H1 (cell line): Measurements from ENCODE around the gene PRDX3. TPM values are rescaled to one million over a fixed set of nuclear protein-coding genes. Genes with fewer than 3 reads are reported as not detected.

ENCODE experiments used
- CHD1 ChIP-seq: IDR thresholded peaks from 2 replicates; pipeline ENCODE4 v1.6.1; 2012; ENCODE audit warnings: low read depth, low read length, improper control_type of control experiment
- NANOG ChIP-seq: IDR thresholded peaks from 2 replicates; pipeline ENCODE4 v1.6.1; 2011; ENCODE audit warnings: low read length, low read depth, mild to moderate bottlenecking, inconsistent platforms; ENCODE audit not compliant: insufficient read depth, poor library complexity, severe bottlenecking
- PHF8 ChIP-seq: fragments of 200-600 bp; sonication (generic); conservative IDR thresholded peaks from 2 replicates; pipeline ENCODE4 v1.7.1; 2012; ENCODE audit warnings: low read depth, mild to moderate bottlenecking, inconsistent platforms, low read length, moderate library complexity
- polyA plus RNA-seq, 7 experiments: library from polyadenylated mRNA; depleted of rRNA in 3 of 7; stranded (reverse) in 5 of 7; unstranded in 2 of 7; fragments of >200 nt in 5 of 7; fragments of 200-250 nt in 2 of 7; gene quantifications; 1 replicate in 5 of 7; 2 replicates in 1 of 7; 4 replicates in 1 of 7; pipeline versions ENCODE4 v1.2.1 to v1.2.3, GENCODE V29; 2011 to 2013; ENCODE audit warnings: missing spikeins in 2 of 7, mixed read lengths in 2 of 7
- total RNA-seq: library from RNA; stranded (reverse); fragmentation: NEBNext Ultra II Directional; extraction: Animal tissue kit (Norgen Biotek cat#: 25700); gene quantifications from 2 replicates; pipeline ENCODE4 v1.2.1, GENCODE V29; 2021
- TF ChIP-seq, protein P1 (sequence below), 3 experiments: IDR thresholded peaks; 1 replicate in 2 of 3; 2 replicates in 1 of 3; pipeline versions ENCODE4 v1.5.1 to v1.6.1; 2011; ENCODE audit warnings: low read length in 3 of 3, mild to moderate bottlenecking in 3 of 3, inconsistent platforms in 2 of 3, low read depth in 1 of 3, moderate library complexity in 1 of 3; ENCODE audit not compliant: insufficient read depth in 1 of 3; ENCODE audit errors: control extremely low read depth in 1 of 3

PRDX3 gene
- total and polyA plus RNA-seq, 2 of the 8 experiments (the other 6 are each of a cell fraction or from before 2014, with no cell fraction given), result 201 to 208 TPM

DNA sequence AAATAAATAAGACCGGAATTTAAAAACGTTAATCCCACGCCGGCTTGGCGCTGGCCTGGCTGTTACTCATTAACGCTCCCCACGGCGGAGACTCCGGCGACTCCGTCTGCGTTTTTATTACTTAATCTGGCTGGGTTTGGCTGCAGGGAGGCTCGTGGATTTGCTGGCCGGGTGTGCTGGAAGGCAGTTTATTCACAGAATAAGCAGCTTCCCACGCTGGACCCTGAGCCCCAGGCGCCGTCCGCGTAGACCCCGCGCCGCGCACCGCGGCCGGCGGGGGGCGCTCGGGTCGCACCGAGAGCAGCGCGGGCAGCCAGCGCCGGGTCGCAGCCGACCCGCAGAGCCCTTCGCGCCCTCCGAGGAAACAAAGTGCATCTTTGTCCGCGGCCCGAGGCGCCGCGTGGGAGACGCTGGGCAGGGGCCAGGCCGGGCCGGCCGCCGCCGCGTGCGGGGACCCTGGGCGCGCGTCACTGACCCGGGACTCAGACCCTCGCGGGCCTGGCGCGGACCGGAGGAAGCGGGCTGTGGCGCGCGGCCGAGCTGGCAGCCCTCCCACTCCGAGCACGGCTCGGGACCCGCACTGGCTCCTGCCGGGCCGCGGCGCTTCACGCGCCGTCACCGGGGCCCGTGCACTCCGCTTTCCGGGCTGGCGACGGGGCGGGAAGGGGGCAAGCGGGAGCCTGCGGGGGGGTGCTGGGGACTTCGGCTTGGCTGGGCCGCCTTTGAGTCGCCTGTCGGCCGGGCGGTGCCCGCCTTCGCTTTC is 28.2 kb upstream of the PRDX3 start (continued):
- TF ChIP-seq CHD1 (no peak), PHF8 (peak; percentile 65; the same call in 1 of the 2 replicates), NANOG (no peak)
- TF ChIP-seq, protein P1, sequence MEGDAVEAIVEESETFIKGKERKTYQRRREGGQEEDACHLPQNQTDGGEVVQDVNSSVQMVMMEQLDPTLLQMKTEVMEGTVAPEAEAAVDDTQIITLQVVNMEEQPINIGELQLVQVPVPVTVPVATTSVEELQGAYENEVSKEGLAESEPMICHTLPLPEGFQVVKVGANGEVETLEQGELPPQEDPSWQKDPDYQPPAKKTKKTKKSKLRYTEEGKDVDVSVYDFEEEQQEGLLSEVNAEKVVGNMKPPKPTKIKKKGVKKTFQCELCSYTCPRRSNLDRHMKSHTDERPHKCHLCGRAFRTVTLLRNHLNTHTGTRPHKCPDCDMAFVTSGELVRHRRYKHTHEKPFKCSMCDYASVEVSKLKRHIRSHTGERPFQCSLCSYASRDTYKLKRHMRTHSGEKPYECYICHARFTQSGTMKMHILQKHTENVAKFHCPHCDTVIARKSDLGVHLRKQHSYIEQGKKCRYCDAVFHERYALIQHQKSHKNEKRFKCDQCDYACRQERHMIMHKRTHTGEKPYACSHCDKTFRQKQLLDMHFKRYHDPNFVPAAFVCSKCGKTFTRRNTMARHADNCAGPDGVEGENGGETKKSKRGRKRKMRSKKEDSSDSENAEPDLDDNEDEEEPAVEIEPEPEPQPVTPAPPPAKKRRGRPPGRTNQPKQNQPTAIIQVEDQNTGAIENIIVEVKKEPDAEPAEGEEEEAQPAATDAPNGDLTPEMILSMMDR (IDR thresholded peaks at IDR 0.05; ENCODE audit: control extremely low read depth in 1 of 3, insufficient read depth in 1 of 3, low read depth in 1 of 3, low read length in 3 of 3), result peak; percentile 73 to 85 (median 82)
- TF ChIP-seq, all 59 proteins: peak for 8
